Thyroid gland (tissue), 4 donors: ENCODE results near the gene ADSS1.

ENCODE experiments used
- POLR2A ChIP-seq, 2 donors: fragments of 450-650 bp; IDR thresholded peaks; one replicate each; pipeline ENCODE4 v1.6.1; 2017; ENCODE audit warnings: antibody characterized with exemption in 2 of 2, mild to moderate bottlenecking in 2 of 2, moderate library complexity in 1 of 2
- TF ChIP-seq, protein P1 (sequence below), 6 experiments: fragments of 200-600 bp in 3 of 6; fragments of 450-650 bp in 3 of 6; sonication (generic) in 3 of 6; IDR thresholded peaks; one replicate each; pipeline ENCODE4 v1.5.1; 2016 to 2019; ENCODE audit warnings: antibody characterized with exemption in 6 of 6, mild to moderate bottlenecking in 2 of 6, inconsistent platforms in 1 of 6, moderate library complexity in 1 of 6

DNA sequence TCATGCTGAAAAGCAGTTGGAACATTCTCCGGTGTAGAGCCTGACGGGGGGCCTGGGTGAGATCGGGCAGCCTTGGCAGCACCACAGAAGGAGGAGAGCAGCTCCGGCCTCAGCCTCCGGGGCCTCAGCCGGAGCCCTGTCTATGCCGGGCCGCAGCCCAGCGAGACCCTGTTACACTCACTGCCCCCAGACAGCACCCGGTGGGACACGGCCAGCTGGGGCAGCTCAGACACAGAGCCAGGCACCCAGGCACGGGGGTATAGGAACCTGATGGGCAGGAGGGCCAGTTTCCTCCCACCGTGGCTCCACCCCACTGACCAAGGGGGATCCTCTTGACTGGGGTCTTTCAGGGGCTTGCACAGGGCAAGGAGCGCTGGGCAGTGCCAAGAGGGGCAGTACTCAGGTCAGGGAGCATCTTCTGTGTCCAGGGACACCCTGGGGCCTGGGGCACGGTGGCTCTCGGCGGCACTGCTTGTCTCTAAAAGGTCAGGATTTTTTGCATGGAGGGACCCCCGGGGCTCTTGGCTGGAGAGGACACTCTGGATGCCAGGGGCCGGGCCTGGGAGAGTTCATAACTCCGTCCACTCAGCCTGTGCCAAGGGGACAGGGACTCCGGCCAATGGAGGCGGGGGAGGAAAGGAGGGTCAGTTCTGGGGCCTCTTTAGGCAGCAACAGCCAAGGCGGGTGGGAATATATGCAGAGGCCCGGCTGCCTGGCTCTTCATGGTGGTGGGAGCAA, 25.2 kb upstream of the ADSS1 start:
- TF ChIP-seq, protein P1, sequence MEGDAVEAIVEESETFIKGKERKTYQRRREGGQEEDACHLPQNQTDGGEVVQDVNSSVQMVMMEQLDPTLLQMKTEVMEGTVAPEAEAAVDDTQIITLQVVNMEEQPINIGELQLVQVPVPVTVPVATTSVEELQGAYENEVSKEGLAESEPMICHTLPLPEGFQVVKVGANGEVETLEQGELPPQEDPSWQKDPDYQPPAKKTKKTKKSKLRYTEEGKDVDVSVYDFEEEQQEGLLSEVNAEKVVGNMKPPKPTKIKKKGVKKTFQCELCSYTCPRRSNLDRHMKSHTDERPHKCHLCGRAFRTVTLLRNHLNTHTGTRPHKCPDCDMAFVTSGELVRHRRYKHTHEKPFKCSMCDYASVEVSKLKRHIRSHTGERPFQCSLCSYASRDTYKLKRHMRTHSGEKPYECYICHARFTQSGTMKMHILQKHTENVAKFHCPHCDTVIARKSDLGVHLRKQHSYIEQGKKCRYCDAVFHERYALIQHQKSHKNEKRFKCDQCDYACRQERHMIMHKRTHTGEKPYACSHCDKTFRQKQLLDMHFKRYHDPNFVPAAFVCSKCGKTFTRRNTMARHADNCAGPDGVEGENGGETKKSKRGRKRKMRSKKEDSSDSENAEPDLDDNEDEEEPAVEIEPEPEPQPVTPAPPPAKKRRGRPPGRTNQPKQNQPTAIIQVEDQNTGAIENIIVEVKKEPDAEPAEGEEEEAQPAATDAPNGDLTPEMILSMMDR (IDR thresholded peaks at IDR 0.05), result no peak
- TF ChIP-seq POLR2A (IDR thresholded peaks at IDR 0.05), result no peak
